Chondrocyte (in vitro differentiated cells): ENCODE measurements around the gene SIX1. TPM values are rescaled to one million over a fixed set of nuclear protein-coding genes. Genes with fewer than 3 reads are reported as not detected.
A peak's percentile ranks its signal among the peaks of the same experiment; 100 is the strongest.

ENCODE experiments used
- DNase-seq: peaks from one replicate; pipeline ENCODE4 v3.0.0; 2021; ENCODE audit warnings: mixed read lengths, low spot score
- H3K27ac Mint-ChIP-seq: one replicate; pipeline ENCODE4 v1.8.0; 2021; ENCODE audit warnings: mild to moderate bottlenecking, moderate library complexity, mixed read lengths; ENCODE audit not compliant: unreplicated experiment
- H3K27me3 Mint-ChIP-seq: 2 replicates; pipeline ENCODE4 v1.8.0; 2021; ENCODE audit warnings: low read depth, mixed read lengths
- H3K36me3 Mint-ChIP-seq: 2 replicates; pipeline ENCODE4 v1.8.0; 2021; ENCODE audit warnings: low read depth, mixed read lengths
- H3K4me1 Mint-ChIP-seq: 2 replicates; pipeline ENCODE4 v1.8.0; 2021; ENCODE audit warnings: low read depth, mild to moderate bottlenecking, mixed read lengths
- H3K4me3 Mint-ChIP-seq: one replicate; pipeline ENCODE4 v1.8.0; 2021; ENCODE audit warnings: mild to moderate bottlenecking, moderate library complexity, mixed read lengths; ENCODE audit not compliant: unreplicated experiment
- H3K9me3 Mint-ChIP-seq: 2 replicates; pipeline ENCODE4 v1.8.0; 2021; ENCODE audit warnings: low read depth, mixed read lengths
- total RNA-seq: library from RNA; stranded (reverse); gene quantifications from 3 replicates; pipeline ENCODE4 v1.2.1, GENCODE V29; 2021
- TF ChIP-seq, protein P1 (sequence below): fragments of 200-600 bp; sonication (generic); IDR thresholded peaks from 2 replicates; pipeline ENCODE4 v1.5.0; 2021; ENCODE audit warnings: antibody characterized with exemption, mild to moderate bottlenecking, moderate library complexity

Gene SIX1
- total RNA-seq, 1 donor from 2014 or later, result 94.6 TPM

DNA sequence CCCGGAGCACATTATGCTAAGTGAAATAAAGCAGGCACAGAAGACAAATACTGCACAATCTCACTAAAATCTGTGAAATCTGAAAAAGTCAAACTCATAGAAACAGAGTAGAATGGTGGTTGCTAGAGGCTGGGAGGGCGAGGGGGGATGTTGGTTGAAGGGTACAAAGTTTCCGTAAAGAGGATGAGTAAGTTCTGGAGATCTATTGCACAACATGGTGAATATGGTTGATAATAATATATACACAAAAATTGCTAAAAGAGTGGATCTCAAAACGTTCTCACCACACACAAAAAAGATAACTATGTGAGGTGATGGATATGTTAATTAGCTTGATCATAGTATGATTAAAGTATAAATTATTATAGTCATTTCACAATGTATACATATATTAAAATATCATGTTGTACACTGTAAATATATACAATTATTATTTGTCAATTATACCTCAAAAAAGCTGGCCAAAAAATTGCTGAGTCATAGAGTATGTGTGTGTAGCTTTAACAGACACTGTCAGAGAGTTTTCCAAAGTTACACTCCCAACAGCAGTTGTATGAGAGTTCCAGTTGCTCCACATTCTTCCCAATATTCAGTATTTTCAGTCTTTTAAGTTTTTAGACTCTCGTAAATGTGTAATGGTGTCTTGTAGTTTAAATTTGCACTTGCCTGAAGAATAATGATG, 19.3 kb upstream of the SIX1 start:
- Mint-ChIP-seq H3K9me3 (peaks cover 7% of the 10 kb centered on the region), H3K27me3 (no peaks in the 10 kb centered on the region), H3K4me3 (no peak overlapping the region), H3K36me3 (no peaks in the 10 kb centered on the region), H3K27ac (no peak overlapping the region), H3K4me1 (peaks cover 12% of the 10 kb centered on the region)
- DNase-seq, result no peak
- TF ChIP-seq, protein P1, sequence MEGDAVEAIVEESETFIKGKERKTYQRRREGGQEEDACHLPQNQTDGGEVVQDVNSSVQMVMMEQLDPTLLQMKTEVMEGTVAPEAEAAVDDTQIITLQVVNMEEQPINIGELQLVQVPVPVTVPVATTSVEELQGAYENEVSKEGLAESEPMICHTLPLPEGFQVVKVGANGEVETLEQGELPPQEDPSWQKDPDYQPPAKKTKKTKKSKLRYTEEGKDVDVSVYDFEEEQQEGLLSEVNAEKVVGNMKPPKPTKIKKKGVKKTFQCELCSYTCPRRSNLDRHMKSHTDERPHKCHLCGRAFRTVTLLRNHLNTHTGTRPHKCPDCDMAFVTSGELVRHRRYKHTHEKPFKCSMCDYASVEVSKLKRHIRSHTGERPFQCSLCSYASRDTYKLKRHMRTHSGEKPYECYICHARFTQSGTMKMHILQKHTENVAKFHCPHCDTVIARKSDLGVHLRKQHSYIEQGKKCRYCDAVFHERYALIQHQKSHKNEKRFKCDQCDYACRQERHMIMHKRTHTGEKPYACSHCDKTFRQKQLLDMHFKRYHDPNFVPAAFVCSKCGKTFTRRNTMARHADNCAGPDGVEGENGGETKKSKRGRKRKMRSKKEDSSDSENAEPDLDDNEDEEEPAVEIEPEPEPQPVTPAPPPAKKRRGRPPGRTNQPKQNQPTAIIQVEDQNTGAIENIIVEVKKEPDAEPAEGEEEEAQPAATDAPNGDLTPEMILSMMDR, result no peak

DNA sequence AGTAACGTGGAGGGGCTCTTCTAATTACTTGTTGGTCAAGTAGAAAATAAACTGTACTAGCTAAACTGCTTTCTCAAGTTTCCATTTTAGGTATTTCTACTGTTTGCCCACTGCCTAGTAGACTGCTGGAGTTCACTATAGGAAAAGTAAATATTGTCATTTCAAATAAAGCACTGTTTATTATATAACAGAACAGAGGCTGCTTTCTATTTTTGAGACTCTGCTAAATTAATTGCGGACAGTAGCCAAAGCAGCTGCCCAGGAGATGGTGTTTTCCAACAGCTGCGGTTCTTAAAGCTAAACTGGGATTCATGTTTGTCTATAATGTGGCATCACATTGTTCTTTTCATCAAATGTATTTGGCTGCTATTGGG, 15.9 kb upstream of the SIX1 start:
- H3K27ac Mint-ChIP-seq, result no peak overlapping the region
- no peak overlapping the region for H3K4me3 Mint-ChIP-seq
- no peaks in the 10 kb centered on the region for H3K36me3 Mint-ChIP-seq
- no peak for DNase-seq
- H3K9me3 Mint-ChIP-seq, result peaks cover 7% of the 10 kb centered on the region
- H3K27me3 Mint-ChIP-seq, result no peaks in the 10 kb centered on the region
- TF ChIP-seq, protein P1, result no peak
- H3K4me1 Mint-ChIP-seq, result peaks cover 6% of the 10 kb centered on the region

DNA sequence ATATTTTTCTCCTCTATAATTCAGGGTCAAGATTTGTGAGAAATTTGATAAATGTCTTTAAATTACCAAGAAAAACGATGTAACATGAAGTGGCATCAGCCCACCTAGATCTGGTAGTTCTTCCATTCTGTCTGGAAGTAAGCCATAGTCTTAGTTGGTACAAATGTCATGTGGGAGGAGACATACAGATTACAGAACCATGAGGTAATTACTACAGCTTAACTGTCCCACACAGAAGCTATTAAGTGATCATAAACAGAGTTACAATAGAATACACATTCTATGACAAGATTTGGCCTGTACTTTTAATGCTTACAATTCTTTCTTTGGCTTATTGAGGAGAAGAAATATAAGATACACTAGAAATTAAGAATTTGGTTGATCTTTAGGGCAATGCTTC, 13.7 kb upstream of the SIX1 start:
- H3K4me3 Mint-ChIP-seq, result no peak overlapping the region
- no peaks in the 10 kb centered on the region for H3K36me3 Mint-ChIP-seq
- TF ChIP-seq, protein P1, result no peak
- no peak overlapping the region for H3K27ac Mint-ChIP-seq
- H3K9me3 Mint-ChIP-seq, result no peaks in the 10 kb centered on the region
- no peak for DNase-seq
- no peaks in the 10 kb centered on the region for H3K27me3 Mint-ChIP-seq
- H3K4me1 Mint-ChIP-seq, result peaks cover 22% of the 10 kb centered on the region

DNA sequence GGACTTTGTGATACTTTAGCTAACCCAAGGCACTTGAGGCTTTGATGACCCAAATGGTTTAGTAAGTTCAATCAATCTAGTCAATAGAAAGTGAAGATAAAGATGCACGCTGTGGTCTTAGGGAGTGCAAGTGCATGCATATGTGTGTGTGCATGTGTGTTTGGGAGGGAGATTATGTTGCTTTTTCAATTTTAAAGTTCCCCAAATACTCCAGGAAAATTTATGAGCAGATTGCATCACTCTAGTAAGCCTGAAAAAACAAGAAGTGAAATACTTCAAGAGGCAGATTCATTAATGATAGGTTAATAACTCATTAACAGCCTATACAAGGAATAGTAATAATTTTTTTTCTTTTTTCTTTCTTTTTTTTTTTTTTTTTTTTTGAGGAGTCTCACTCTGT, 12.4 kb upstream of the SIX1 start:
- no peaks in the 10 kb centered on the region for H3K9me3 Mint-ChIP-seq
- H3K27ac Mint-ChIP-seq, result no peak overlapping the region
- no peak overlapping the region for H3K4me3 Mint-ChIP-seq
- TF ChIP-seq, protein P1, result no peak
- no peaks in the 10 kb centered on the region for H3K36me3 Mint-ChIP-seq
- DNase-seq, result no peak
- H3K4me1 Mint-ChIP-seq, result peaks cover 30% of the 10 kb centered on the region
- H3K27me3 Mint-ChIP-seq, result no peaks in the 10 kb centered on the region

DNA sequence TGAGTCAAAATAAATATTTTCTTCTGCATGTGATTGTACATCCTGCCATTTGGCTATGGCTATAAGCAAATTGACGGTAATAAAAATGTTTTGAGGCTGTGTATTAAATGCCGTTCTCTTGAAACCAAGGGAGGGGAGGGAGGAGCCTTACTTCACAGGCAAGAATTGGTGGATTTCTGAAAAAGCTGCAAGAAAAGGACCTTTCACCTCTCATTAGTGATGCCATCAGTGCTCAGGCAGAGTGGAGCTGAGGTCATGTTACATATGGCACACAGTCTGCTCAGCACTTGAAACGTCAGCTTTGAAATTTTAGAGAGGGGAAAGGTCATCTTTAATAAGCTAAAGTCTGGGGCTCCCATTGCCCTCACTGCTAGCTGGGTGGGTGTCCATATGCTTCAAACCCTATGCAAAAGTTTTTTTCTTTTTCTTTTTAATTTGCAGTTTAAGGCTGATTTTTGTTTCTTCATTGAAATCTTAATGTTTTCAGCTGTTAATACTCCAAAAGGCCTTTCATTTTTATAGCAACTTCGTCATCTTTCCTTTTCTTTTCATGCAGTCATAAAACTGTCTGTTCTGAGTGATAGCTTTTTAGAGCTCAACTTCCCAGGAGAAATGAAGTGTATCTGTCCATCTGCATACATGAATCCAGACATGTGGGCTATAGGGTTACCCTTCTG, 9.8 kb upstream of the SIX1 start:
- H3K4me3 Mint-ChIP-seq, result peak overlapping the region; percentile 86

More for the DNA sequence above, 9.8 kb upstream of the SIX1 start:
- H3K4me1 Mint-ChIP-seq, result peaks cover 46% of the 10 kb centered on the region
- TF ChIP-seq, protein P1, result no peak
- peak overlapping the region; percentile 98 for H3K27ac Mint-ChIP-seq
- no peaks in the 10 kb centered on the region for H3K36me3 Mint-ChIP-seq
- no peak for DNase-seq
- no peaks in the 10 kb centered on the region for H3K9me3 Mint-ChIP-seq
- H3K27me3 Mint-ChIP-seq, result no peaks in the 10 kb centered on the region
